ENCODE results near the gene ATP2A1. TPM values are rescaled to one million over a fixed set of nuclear protein-coding genes. Genes with fewer than 3 reads are reported as not detected.

Gene ATP2A1
- total RNA-seq, 1 donor from 2014 or later, result 8.2 TPM

DNA sequence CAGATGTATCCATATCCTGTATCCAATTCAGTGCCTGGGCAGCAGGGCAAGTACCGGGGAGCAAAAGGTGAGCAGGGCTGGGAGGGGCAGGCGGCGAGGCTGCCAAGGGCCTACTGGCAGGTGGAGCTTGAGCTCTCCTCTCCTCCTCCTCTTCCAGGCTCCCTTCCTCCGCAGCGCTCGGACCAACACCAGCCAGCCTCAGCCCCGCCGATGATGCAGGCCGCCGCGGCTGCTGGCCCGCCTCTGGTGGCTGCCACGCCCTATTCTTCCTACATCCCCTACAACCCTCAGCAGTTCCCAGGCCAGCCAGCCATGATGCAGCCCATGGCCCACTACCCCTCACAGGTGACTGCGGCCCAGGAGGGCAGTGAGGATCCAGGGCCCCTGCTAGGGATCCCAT is 43.9 kb upstream of the ATP2A1 start:
- no peak overlapping the region for H3K4me2 ChIP-seq
- H3K4me3 ChIP-seq, result no peak overlapping the region
- H3K9ac ChIP-seq, result no peak overlapping the region
- peaks cover 46% of the 10 kb centered on the region for H3K36me3 Mint-ChIP-seq
- peaks cover 4% of the 10 kb centered on the region for H3K27me3 Mint-ChIP-seq (ENCODE audit: insufficient read depth, low read depth)
- peaks cover 19% of the 10 kb centered on the region for H3F3A ChIP-seq (ENCODE audit: low read depth)
- no peaks in the 10 kb centered on the region for H3K4me1 ChIP-seq
- no peaks in the 10 kb centered on the region for H3K9me3 Mint-ChIP-seq
- no peak for DNase-seq (ENCODE audit: low spot score)
- H3K79me2 ChIP-seq (ENCODE audit: low read depth), result peaks cover 7% of the 10 kb centered on the region
- no peaks in the 10 kb centered on the region for H3K27me3 ChIP-seq
- H3K4me1 Mint-ChIP-seq, result no peaks in the 10 kb centered on the region
- H3K4me3 Mint-ChIP-seq, result no peak overlapping the region
- H2AFZ ChIP-seq (replicated peaks), result no peak overlapping the region
- H3K27ac ChIP-seq, result no peak overlapping the region
- TF ChIP-seq EZH2 (IDR thresholded peaks at IDR 0.05) (no peak), EZH2phosphoT487 (IDR thresholded peaks at IDR 0.05) (no peak)
- TF ChIP-seq, protein P1, sequence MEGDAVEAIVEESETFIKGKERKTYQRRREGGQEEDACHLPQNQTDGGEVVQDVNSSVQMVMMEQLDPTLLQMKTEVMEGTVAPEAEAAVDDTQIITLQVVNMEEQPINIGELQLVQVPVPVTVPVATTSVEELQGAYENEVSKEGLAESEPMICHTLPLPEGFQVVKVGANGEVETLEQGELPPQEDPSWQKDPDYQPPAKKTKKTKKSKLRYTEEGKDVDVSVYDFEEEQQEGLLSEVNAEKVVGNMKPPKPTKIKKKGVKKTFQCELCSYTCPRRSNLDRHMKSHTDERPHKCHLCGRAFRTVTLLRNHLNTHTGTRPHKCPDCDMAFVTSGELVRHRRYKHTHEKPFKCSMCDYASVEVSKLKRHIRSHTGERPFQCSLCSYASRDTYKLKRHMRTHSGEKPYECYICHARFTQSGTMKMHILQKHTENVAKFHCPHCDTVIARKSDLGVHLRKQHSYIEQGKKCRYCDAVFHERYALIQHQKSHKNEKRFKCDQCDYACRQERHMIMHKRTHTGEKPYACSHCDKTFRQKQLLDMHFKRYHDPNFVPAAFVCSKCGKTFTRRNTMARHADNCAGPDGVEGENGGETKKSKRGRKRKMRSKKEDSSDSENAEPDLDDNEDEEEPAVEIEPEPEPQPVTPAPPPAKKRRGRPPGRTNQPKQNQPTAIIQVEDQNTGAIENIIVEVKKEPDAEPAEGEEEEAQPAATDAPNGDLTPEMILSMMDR (IDR thresholded peaks at IDR 0.05), result no peak
- H3K9me3 ChIP-seq (ENCODE audit: low read depth), result no peaks in the 10 kb centered on the region
- peaks cover 16% of the 10 kb centered on the region for H4K20me1 ChIP-seq (ENCODE audit: low read depth)
- no peak overlapping the region for H3K27ac Mint-ChIP-seq
- H3K36me3 ChIP-seq, result peaks cover 18% of the 10 kb centered on the region

DNA sequence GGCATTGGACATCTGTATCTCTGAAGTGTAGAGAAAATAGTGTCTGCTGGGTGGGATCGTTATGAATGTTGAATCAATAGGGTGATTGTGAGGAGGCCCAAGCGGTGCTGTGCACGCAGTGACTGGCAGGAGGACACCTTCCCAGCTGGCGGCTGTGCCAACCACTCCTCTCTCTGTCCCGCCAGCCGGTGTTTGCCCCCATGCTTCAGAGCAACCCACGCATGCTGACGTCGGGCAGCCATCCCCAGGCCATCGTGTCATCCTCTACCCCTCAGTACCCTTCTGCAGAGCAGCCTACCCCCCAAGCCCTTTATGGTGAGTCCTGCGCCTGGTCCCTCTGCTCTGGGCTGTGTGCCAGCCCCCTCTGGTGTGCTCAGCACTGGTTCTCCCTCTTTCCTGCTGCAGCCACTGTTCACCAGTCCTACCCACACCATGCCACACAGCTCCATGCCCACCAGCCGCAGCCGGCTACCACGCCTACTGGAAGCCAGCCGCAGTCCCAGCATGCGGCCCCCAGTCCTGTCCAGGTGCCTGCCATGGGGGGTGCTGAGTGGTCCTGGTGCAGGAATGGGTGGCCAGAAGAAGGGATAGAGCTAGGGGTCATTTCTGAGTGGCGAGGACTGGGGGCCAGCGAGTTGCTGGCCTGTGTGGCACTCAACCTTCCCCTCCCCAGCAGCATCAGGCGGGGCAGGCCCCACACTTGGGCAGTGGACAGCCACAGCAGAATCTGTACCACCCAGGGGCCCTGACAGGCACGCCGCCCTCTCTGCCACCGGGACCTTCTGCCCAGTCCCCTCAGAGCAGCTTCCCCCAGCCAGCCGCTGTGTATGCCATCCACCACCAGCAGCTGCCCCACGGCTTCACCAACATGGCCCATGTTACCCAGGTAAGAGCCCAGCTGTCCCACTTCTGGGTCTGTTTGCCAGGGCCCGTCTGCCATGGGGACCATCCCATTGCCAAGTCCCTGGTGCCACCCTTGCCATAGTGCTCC is 43.1 kb upstream of the ATP2A1 start:
- H3K4me1 ChIP-seq, result no peaks in the 10 kb centered on the region
- H3K9me3 ChIP-seq (ENCODE audit: low read depth), result no peaks in the 10 kb centered on the region
- H3K27me3 Mint-ChIP-seq (ENCODE audit: insufficient read depth, low read depth), result peaks cover 4% of the 10 kb centered on the region
- no peak overlapping the region for H3K4me2 ChIP-seq
- no peaks in the 10 kb centered on the region for H3K27me3 ChIP-seq
- no peak for DNase-seq (ENCODE audit: low spot score)
- H3K4me3 ChIP-seq, result no peak overlapping the region
- H4K20me1 ChIP-seq (ENCODE audit: low read depth), result peaks cover 12% of the 10 kb centered on the region
- H3K79me2 ChIP-seq (ENCODE audit: low read depth), result no peaks in the 10 kb centered on the region
- H3F3A ChIP-seq (ENCODE audit: low read depth), result peaks cover 27% of the 10 kb centered on the region
- H3K27ac Mint-ChIP-seq, result no peak overlapping the region
- H3K4me1 Mint-ChIP-seq, result no peaks in the 10 kb centered on the region
- H3K36me3 Mint-ChIP-seq, result peaks cover 41% of the 10 kb centered on the region
- peaks cover 11% of the 10 kb centered on the region for H3K36me3 ChIP-seq
- no peak overlapping the region for H3K4me3 Mint-ChIP-seq
- no peaks in the 10 kb centered on the region for H3K9me3 Mint-ChIP-seq
- TF ChIP-seq EZH2 (IDR thresholded peaks at IDR 0.05) (no peak), EZH2phosphoT487 (IDR thresholded peaks at IDR 0.05) (no peak)
- TF ChIP-seq, protein P1 (IDR thresholded peaks at IDR 0.05), result no peak
- no peak overlapping the region for H2AFZ ChIP-seq (replicated peaks)
- no peak overlapping the region for H3K27ac ChIP-seq
- no peak overlapping the region for H3K9ac ChIP-seq

DNA sequence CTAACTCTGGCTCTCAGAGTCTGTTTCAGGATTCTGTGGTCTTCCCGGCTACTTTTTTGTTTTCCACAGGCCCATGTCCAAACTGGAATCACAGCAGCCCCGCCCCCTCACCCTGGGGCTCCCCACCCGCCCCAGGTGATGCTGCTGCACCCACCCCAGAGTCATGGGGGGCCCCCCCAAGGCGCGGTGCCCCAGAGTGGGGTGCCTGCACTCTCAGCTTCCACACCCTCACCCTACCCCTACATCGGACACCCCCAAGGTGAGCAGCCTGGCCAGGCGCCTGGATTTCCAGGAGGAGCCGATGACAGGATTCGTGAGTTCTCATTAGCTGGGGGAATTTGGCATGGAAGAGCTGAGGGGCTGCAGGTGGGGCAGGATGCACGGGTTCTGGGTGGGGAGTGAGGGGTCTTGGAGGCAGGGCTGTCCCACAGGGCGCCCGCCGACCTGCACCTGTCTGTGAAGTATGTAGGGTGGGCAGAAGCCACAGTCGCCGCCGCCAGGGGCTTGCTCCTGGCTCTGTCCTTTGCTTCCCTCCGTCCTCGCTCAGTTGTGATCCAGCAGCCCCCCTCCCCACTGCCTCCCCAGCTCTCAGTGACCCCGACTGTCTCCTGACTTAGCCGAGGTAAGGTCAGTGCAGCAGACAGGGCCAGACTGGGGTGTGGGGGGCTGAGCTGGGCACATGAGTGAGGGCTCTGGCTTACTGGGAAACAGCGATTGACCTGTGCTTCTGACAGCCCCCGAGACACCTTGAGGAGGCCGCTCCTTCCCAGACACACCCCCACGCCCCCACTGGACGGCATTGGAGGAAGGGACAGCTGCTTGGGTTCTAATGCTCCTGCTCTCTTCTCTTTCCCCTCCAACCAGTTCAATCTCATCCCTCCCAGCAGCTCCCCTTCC is 42.2 kb upstream of the ATP2A1 start:
- H3K4me2 ChIP-seq, result no peak overlapping the region
- peaks cover 34% of the 10 kb centered on the region for H3F3A ChIP-seq (ENCODE audit: low read depth)
- H3K27me3 ChIP-seq, result no peaks in the 10 kb centered on the region
- H3K9me3 Mint-ChIP-seq, result no peaks in the 10 kb centered on the region
- no peak overlapping the region for H2AFZ ChIP-seq (replicated peaks)
- peaks cover 12% of the 10 kb centered on the region for H4K20me1 ChIP-seq (ENCODE audit: low read depth)
- no peak overlapping the region for H3K4me3 ChIP-seq
- DNase-seq (ENCODE audit: low spot score), result no peak
- no peak overlapping the region for H3K27ac ChIP-seq
- peaks cover 4% of the 10 kb centered on the region for H3K27me3 Mint-ChIP-seq (ENCODE audit: insufficient read depth, low read depth)
- H3K36me3 ChIP-seq, result peaks cover 7% of the 10 kb centered on the region
- H3K9ac ChIP-seq, result no peak overlapping the region
- H3K4me1 Mint-ChIP-seq, result no peaks in the 10 kb centered on the region
- H3K4me3 Mint-ChIP-seq, result no peak overlapping the region
- TF ChIP-seq EZH2phosphoT487 (IDR thresholded peaks at IDR 0.05) (no peak), EZH2 (IDR thresholded peaks at IDR 0.05) (no peak)
- TF ChIP-seq, protein P1 (IDR thresholded peaks at IDR 0.05), result no peak
- peaks cover 35% of the 10 kb centered on the region for H3K36me3 Mint-ChIP-seq
- no peaks in the 10 kb centered on the region for H3K79me2 ChIP-seq (ENCODE audit: low read depth)
- no peaks in the 10 kb centered on the region for H3K9me3 ChIP-seq (ENCODE audit: low read depth)
- no peak overlapping the region for H3K27ac Mint-ChIP-seq
- H3K4me1 ChIP-seq, result no peaks in the 10 kb centered on the region

Measured in neural progenitor cell (in vitro differentiated cells).